AG04449 (cell line): ENCODE results near the gene TXNRD2.

Experiments used
- CTCF ChIA-PET: fragments of 350-600 bp; formaldehyde crosslinking; extraction: SDS; loops from one replicate; lab custom pipeline; 2021; ENCODE audit warnings: antibody characterized with exemption; lab: Yijun Ruan, JAX
- POLR2A ChIA-PET: fragments of 400-600, 350-600 bp; formaldehyde crosslinking; extraction: SDS; loops from one replicate; lab custom pipeline; 2020; ENCODE audit warnings: antibody characterized with exemption, inconsistent platforms; lab: Yijun Ruan, JAX
- DNase-seq: peaks from one replicate; pipeline ENCODE4 v3.0.0-alpha.2; 2010; ENCODE audit warnings: low read depth, low spot score
- H3K4me3 ChIP-seq: 2 replicates; pipeline ENCODE4 v1.5.1; 2011; ENCODE audit warnings: low read depth, mild to moderate bottlenecking, control low read depth, low read length
- CTCF ChIP-seq: IDR thresholded peaks from one replicate; pipeline ENCODE4 v1.5.1; 2011; ENCODE audit warnings: mild to moderate bottlenecking, moderate library complexity, low read length, control low read depth, inconsistent platforms; ENCODE audit not compliant: insufficient read depth; ENCODE audit errors: missing control alignments

TXNRD2 gene

DNA sequence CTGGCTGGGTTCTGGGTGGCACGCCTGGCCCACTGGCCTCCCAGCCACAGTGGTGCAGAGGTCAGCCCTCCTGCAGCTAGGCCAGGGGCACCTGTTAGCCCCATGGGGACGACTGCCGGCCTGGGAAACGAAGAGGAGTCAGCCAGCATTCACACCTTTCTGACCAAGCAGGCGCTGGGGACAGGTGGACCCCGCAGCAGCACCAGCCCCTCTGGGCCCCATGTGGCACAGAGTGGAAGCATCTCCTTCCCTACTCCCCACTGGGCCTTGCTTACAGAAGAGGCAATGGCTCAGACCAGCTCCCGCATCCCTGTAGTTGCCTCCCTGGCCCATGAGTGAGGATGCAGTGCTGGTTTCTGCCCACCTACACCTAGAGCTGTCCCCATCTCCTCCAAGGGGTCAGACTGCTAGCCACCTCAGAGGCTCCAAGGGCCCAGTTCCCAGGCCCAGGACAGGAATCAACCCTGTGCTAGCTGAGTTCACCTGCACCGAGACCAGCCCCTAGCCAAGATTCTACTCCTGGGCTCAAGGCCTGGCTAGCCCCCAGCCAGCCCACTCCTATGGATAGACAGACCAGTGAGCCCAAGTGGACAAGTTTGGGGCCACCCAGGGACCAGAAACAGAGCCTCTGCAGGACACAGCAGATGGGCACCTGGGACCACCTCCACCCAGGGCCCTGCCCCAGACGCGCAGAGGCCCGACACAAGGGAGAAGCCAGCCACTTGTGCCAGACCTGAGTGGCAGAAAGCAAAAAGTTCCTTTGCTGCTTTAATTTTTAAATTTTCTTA is 27.7 kb upstream of the TXNRD2 start:
- POLR2A ChIA-PET, result no interaction called here
- CTCF ChIA-PET, result interaction anchor here (0.5 to 11.5 kb wide), 15 partner anchors 10 to 322 kb away, joined by 3 to 172 read pairs (median 5); no protein-coding TSS in a partner anchor
- no peak for DNase-seq
- no peak overlapping the region for H3K4me3 ChIP-seq
- no peak for TF ChIP-seq CTCF

GRCh38 chr22:19968450-19968891 is 26.9 kb upstream of the TXNRD2 start:
- TF ChIP-seq CTCF, result no peak
- no peak for DNase-seq
- no peak overlapping the region for H3K4me3 ChIP-seq
- ChIA-PET POLR2A (no interaction called here), CTCF (interaction anchor here (1.0 to 11.5 kb wide), 5 partner anchors 11 to 238 kb away, joined by 3 to 172 read pairs (median 9); no protein-coding TSS in a partner anchor)

DNA sequence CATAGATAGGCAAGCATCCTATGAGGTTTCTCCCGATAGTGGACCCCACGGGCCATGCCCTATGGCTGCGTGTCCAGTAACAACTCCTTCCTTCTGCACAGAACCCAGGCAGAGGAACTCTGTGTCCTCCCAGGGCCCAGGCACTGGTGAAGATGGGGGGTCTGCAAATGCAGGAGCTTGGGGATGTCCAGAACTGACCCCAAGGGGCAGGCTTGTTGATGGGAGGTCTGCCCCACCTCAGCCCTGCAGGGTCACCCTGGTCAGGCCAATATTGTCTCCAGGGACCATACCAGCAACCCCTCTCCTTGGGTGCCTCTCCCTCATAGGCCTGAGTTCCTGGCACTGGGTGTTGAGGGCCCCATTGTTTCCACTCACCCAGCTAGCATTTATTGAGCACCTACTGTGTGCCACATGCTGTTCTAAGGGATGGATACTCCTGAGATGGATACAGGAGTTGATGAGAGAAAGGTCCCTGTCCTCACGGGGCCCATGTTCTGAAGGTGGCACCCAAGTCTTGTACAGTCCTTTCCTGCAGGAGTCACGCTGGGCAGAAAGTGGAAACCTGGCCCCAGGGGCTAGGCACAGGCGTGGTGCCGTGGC is 26.3 kb upstream of the TXNRD2 start:
- CTCF ChIA-PET, result interaction anchor here (2.4 to 11.5 kb wide), 3 partner anchors 11 to 45 kb away, joined by 8 to 172 read pairs (median 9); no protein-coding TSS in a partner anchor
- no peak for DNase-seq
- no peak overlapping the region for H3K4me3 ChIP-seq
- no peak for TF ChIP-seq CTCF
- POLR2A ChIA-PET, result no interaction called here

- CTCF ChIA-PET, result interaction anchor here (2.4 to 11.5 kb wide), 3 partner anchors 12 to 46 kb away, joined by 8 to 172 read pairs (median 9); no protein-coding TSS in a partner anchor
Observed at GRCh38 chr22:19966908-19967750, 25.5 kb upstream of the TXNRD2 start.

More at GRCh38 chr22:19966908-19967750, 25.5 kb upstream of the TXNRD2 start:
- DNase-seq, result no peak
- H3K4me3 ChIP-seq, result no peak overlapping the region
- TF ChIP-seq CTCF, result no peak
- POLR2A ChIA-PET, result no interaction called here
